Neural progenitor cell (in vitro differentiated cells): Measurements from ENCODE around the gene MLKL.

Experiments
- CTCF ChIP-seq: fragments of 200-600 bp; sonication (generic); IDR thresholded peaks from 2 replicates; pipeline ENCODE4 v1.5.1; 2017; ENCODE audit warnings: antibody characterized with exemption, mild to moderate bottlenecking
- EZH2phosphoT487 ChIP-seq: fragments of 200-600 bp; sonication (generic); IDR thresholded peaks from 2 replicates; pipeline ENCODE4 v1.6.1; 2017; ENCODE audit warnings: antibody characterized with exemption

GRCh38 chr16:74679983-74680382 lies 20.7 kb downstream of the MLKL start:
- TF ChIP-seq CTCF (no peak), EZH2phosphoT487 (no peak)
